Osteocyte (in vitro differentiated cells): ENCODE measurements around the gene ALK. TPM values are rescaled to one million over a fixed set of nuclear protein-coding genes. Genes with fewer than 3 reads are reported as not detected.

Experiments
- DNase-seq: peaks from one replicate; pipeline ENCODE4 v3.0.0; 2021; ENCODE audit warnings: mixed read lengths; ENCODE audit not compliant: unreplicated experiment; ENCODE audit errors: extremely low spot score
- H3K27ac Mint-ChIP-seq: one replicate; pipeline ENCODE4 v1.8.0; 2021; ENCODE audit warnings: mild to moderate bottlenecking, mixed read lengths; ENCODE audit not compliant: unreplicated experiment
- H3K27me3 Mint-ChIP-seq: one replicate; pipeline ENCODE4 v1.8.0; 2021; ENCODE audit warnings: mixed read lengths; ENCODE audit not compliant: unreplicated experiment
- H3K36me3 Mint-ChIP-seq: one replicate; pipeline ENCODE4 v1.8.0; 2021; ENCODE audit warnings: mixed read lengths; ENCODE audit not compliant: unreplicated experiment
- H3K4me1 Mint-ChIP-seq: one replicate; pipeline ENCODE4 v1.8.0; 2021; ENCODE audit warnings: mixed read lengths; ENCODE audit not compliant: unreplicated experiment
- H3K4me3 Mint-ChIP-seq: one replicate; pipeline ENCODE4 v1.8.0; 2021; ENCODE audit warnings: mild to moderate bottlenecking, moderate library complexity, mixed read lengths; ENCODE audit not compliant: unreplicated experiment
- H3K9me3 Mint-ChIP-seq: one replicate; pipeline ENCODE4 v1.8.0; 2021; ENCODE audit warnings: mixed read lengths; ENCODE audit not compliant: unreplicated experiment
- CTCF ChIP-seq: fragments of 200-600 bp; sonication (generic); IDR thresholded peaks from 2 replicates; pipeline ENCODE4 v1.5.0; 2021; ENCODE audit warnings: antibody characterized with exemption, mild to moderate bottlenecking, moderate library complexity
- total RNA-seq: library from RNA; stranded (reverse); gene quantifications from 2 replicates; pipeline ENCODE4 v1.2.1, GENCODE V29; 2021

The ALK gene
- total RNA-seq, 1 donor from 2014 or later, result not detected

- TF ChIP-seq CTCF, result no peak
These were observed 289.4 kb downstream of the ALK start for GRCh38 chr2:29632018-29632417.

GRCh38 chr2:29629495-29629894, 291.9 kb downstream of the ALK start:
- Mint-ChIP-seq H3K36me3 (no peaks in the 10 kb centered on the region), H3K27me3 (peaks cover 14% of the 10 kb centered on the region), H3K9me3 (no peaks in the 10 kb centered on the region), H3K27ac (no peak overlapping the region), H3K4me3 (no peak overlapping the region), H3K4me1 (peaks cover 2% of the 10 kb centered on the region)
- TF ChIP-seq CTCF, result no peak
- no peak for DNase-seq

More at GRCh38 chr2:29632018-29632417, 289.4 kb downstream of the ALK start:
- H3K4me1 Mint-ChIP-seq, result peaks cover 2% of the 10 kb centered on the region
- H3K27ac Mint-ChIP-seq, result no peak overlapping the region
- DNase-seq, result no peak
- H3K36me3 Mint-ChIP-seq, result no peaks in the 10 kb centered on the region
- H3K27me3 Mint-ChIP-seq, result peaks cover 14% of the 10 kb centered on the region
- no peaks in the 10 kb centered on the region for H3K9me3 Mint-ChIP-seq
- H3K4me3 Mint-ChIP-seq, result no peak overlapping the region

GRCh38 chr2:29628862-29629261, 292.5 kb downstream of the ALK start:
- peaks cover 2% of the 10 kb centered on the region for H3K4me1 Mint-ChIP-seq
- H3K36me3 Mint-ChIP-seq, result no peaks in the 10 kb centered on the region
- no peak for TF ChIP-seq CTCF
- H3K9me3 Mint-ChIP-seq, result no peaks in the 10 kb centered on the region
- DNase-seq, result no peak
- H3K4me3 Mint-ChIP-seq, result no peak overlapping the region
- H3K27me3 Mint-ChIP-seq, result peaks cover 14% of the 10 kb centered on the region
- H3K27ac Mint-ChIP-seq, result no peak overlapping the region

GRCh38 chr2:29628108-29628745, 293.2 kb downstream of the ALK start:
- H3K9me3 Mint-ChIP-seq, result no peaks in the 10 kb centered on the region
- H3K4me3 Mint-ChIP-seq, result no peak overlapping the region
- no peak for DNase-seq
- TF ChIP-seq CTCF, result no peak
- no peaks in the 10 kb centered on the region for H3K36me3 Mint-ChIP-seq
- peaks cover 2% of the 10 kb centered on the region for H3K4me1 Mint-ChIP-seq
- no peak overlapping the region for H3K27ac Mint-ChIP-seq
- H3K27me3 Mint-ChIP-seq, result peaks cover 14% of the 10 kb centered on the region

GRCh38 chr2:29627279-29627711, 294.1 kb downstream of the ALK start:
- DNase-seq, result no peak
- no peak overlapping the region for H3K27ac Mint-ChIP-seq
- no peaks in the 10 kb centered on the region for H3K36me3 Mint-ChIP-seq
- peaks cover 11% of the 10 kb centered on the region for H3K27me3 Mint-ChIP-seq
- no peak for TF ChIP-seq CTCF
- H3K9me3 Mint-ChIP-seq, result no peaks in the 10 kb centered on the region
- H3K4me3 Mint-ChIP-seq, result no peak overlapping the region
- H3K4me1 Mint-ChIP-seq, result peaks cover 2% of the 10 kb centered on the region
